Mesodermal cell (in vitro differentiated cells): ENCODE results near the gene ZMIZ1.
"Not testable (repeated sequence)": the region's sequence is repeated elsewhere in the genome, so short reads cannot be mapped to it uniquely, and the experiment has no call there.

ENCODE experiments used
- H3K27ac ChIP-seq: 2 replicates; pipeline ENCODE4 v1.7.0; 2013; ENCODE audit warnings: mild to moderate bottlenecking, low read depth, low read length, moderate library complexity; ENCODE audit not compliant: severe bottlenecking
- H3K36me3 ChIP-seq: 2 replicates; pipeline ENCODE4 v1.7.1; 2013; ENCODE audit warnings: mild to moderate bottlenecking, low read length, moderate library complexity; ENCODE audit not compliant: control insufficient read depth, insufficient read depth
- H3K4me1 ChIP-seq: one replicate; pipeline ENCODE4 v1.7.1; 2013; ENCODE audit warnings: mild to moderate bottlenecking, low read length; ENCODE audit not compliant: insufficient read depth, control insufficient read depth, poor library complexity, severe bottlenecking
- H3K4me3 ChIP-seq: 2 replicates; pipeline ENCODE4 v1.7.0; 2013; ENCODE audit warnings: low read length, control low read depth, mild to moderate bottlenecking; ENCODE audit not compliant: insufficient read depth, poor library complexity, severe bottlenecking; ENCODE audit errors: extremely low read depth
- H3K9me3 ChIP-seq: 2 replicates; pipeline ENCODE4 v1.7.1; 2013; ENCODE audit warnings: mild to moderate bottlenecking, low read length, moderate library complexity; ENCODE audit not compliant: control insufficient read depth
- WGBS, 2 experiments: methylation state at CpG; one replicate each; pipeline ENCODE4 v1.1.5; 2013; ENCODE audit warnings: missing lambda C conversion rate in 2 of 2; ENCODE audit not compliant: insufficient coverage in 2 of 2; 5-methylcytosine and 5-hydroxymethylcytosine counted together

ZMIZ1 gene

DNA sequence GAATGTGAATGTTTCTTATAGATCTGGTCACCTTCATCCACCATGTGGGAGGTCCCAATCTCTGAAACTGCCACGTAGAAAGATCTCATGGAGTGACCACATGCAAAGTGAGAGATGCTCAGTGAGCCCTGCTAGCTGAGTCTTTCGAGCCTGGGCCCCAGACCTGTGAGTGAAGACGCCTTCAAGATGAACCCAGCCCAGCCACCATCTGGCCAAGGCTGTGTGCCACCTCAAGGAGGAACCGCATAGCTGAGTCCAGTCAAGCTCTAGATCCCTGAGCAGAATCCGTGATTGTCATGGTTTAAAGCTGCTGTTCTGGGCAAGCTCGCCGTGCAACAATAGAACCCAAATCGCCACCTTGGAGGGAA, 258.3 kb downstream of the ZMIZ1 start:
- Histone ChIP-seq H3K36me3 (no peaks in the 10 kb centered on the region), H3K27ac (no peak overlapping the region), H3K9me3 (no peaks in the 10 kb centered on the region), H3K4me3 (no peak overlapping the region), H3K4me1 (no peaks in the 10 kb centered on the region)
- WGBS, 2 experiments: 92 to 95% methylated on average over 7 to 8 of the region's 8 CpGs

DNA sequence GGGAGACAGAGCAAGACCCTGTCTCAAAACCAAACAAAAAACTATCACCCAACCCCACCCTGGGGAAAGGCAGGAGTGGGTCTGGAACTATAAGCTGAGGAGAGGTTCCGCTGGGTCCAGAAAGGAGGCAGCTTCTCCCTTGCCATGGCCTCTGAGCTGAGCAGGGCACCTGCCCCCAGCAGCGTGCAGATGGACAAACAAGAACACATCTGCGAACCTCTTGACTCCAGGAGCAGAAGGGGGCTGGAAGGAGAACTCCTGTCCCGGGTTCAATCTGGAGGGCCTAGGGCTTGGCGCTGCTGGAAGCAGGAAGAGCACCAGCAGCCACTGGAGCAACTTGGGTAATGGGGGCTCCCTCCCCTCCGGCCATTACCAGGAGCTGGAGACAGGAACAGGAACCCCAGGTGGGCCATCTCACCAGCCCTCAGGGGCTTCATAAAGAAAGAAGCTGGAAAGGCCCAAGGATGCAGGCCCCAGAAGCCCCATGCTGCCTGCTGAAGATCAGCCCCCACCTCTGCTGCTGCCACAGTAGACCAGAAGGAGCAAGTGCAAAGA, 259.5 kb downstream of the ZMIZ1 start:
- Histone ChIP-seq H3K36me3 (no peaks in the 10 kb centered on the region), H3K4me1 (no peaks in the 10 kb centered on the region), H3K4me3 (no peak overlapping the region), H3K9me3 (no peaks in the 10 kb centered on the region), H3K27ac (no peak overlapping the region)
- WGBS, 2 experiments: 90 to 94% methylated on average over 6 of the region's 6 CpGs

DNA sequence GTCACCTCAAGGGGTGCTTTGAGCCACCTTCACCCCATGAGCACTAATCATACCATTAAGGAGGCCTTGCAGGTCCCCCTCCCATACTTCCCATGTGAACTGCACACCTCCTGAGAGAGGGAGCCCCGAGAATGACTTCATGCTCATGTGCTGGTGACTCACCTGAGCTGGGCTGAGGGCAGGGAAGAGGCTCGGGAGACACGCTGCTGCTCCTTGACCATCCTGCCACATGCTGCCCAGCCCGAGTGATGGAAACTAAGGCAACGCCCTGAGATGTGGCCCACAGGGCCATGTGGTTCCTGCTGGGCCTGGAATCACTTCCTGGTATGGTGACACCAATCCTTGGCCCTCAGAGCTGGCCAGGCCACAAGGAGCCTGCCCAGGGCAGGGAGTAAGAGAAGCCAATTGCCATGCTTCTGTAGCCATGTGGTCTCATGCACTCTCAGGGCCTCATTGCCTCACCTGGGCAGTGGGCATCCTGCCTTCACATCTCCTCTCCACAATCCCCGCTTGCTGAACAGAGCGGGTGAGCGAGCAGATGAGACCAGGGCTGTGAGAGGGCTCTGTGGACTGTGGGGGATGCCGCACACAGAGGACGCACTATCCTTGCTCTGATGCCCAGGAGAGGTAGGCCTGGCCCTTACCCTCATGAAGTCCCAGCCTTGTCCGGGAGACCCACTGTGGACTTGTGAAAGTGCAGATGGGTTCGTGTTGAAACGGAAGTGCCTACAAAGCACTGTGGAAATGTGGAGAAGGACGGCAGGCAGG, 260.2 kb downstream of the ZMIZ1 start:
- H3K4me1 ChIP-seq: no peaks in the 10 kb centered on the region
- no peak overlapping the region for H3K4me3 ChIP-seq
- H3K36me3 ChIP-seq: no peaks in the 10 kb centered on the region
- H3K27ac ChIP-seq: no peak overlapping the region
- 89 to 93% methylated on average over 13 to 14 of the region's 14 CpGs for WGBS, 2 experiments
- no peaks in the 10 kb centered on the region for H3K9me3 ChIP-seq

DNA sequence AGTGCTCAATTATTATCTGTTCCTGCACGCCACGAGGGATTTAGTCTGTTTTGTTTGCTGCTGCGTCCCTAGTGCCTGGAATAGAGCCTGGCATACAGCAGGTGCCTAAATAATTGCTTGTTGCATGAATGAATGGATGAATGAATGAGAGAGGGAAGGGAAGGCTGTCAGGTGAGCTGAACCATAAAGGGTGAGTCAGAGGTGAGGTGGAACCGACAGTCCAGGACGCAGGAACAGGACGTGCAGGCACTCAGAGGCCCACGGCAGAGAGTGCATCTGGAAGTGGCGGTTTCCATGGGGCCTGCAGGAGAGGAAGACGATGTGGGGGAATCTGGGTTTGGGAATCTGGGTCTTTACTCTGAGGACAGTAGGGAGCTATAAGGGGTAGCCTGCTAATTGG, 260.8 kb downstream of the ZMIZ1 start:
- H3K9me3 ChIP-seq: no peaks in the 10 kb centered on the region
- no peak overlapping the region for H3K27ac ChIP-seq
- 93% methylated on average over 8 to 9 of the region's 9 CpGs for WGBS, 2 experiments
- H3K36me3 ChIP-seq: no peaks in the 10 kb centered on the region
- no peaks in the 10 kb centered on the region for H3K4me1 ChIP-seq
- no peak overlapping the region for H3K4me3 ChIP-seq

DNA sequence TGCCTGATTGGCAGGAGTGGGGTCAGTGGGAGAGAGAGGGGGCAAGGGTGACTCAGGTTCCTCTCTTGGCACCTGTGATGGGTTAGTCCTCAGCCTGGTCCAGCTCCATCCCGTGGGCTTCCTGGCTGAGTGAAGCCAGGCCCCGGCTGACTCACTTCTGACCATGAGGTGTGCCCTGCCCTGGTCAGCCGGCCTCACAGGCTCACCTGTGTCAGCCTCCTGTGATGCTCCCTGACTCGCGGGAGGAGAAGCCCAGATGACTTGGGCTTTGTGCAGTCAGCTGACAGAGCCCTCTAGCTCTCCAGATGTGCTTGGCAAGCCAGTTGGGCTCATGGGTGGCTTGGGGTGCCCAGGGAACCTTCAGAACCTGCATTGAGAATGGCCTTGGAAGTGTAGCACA, 262.5 kb downstream of the ZMIZ1 start:
- Histone ChIP-seq H3K27ac (no peak overlapping the region), H3K4me3 (no peak overlapping the region), H3K4me1 (no peaks in the 10 kb centered on the region), H3K9me3 (no peaks in the 10 kb centered on the region), H3K36me3 (no peaks in the 10 kb centered on the region)
- WGBS, 2 experiments: 82 to 94% methylated on average over 4 to 5 of the region's 5 CpGs

DNA sequence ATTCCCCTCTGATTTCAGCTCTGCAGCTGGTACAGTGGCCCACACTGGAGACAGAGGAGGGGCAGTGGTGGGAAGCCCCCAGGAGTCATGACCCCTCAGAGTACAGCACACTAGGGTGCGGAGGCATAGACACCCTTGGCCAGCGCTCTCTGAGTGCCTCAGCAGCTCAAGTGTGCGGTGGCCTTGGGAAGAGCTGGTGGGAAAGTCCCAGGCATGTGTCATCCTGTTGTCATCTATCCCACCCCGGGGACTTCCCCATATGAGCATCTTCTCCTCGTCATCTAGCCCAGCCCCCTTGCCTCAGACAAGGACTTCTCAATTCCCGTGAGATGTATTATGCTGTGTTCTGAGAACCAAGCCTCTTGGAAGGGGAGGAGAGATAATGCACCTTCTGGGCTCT, 262.9 kb downstream of the ZMIZ1 start:
- no peaks in the 10 kb centered on the region for H3K36me3 ChIP-seq
- no peak overlapping the region for H3K4me3 ChIP-seq
- 95 to 96% methylated on average over 3 of the region's 6 CpGs for WGBS, 2 experiments
- no peaks in the 10 kb centered on the region for H3K9me3 ChIP-seq
- H3K4me1 ChIP-seq: no peaks in the 10 kb centered on the region
- no peak overlapping the region for H3K27ac ChIP-seq

DNA sequence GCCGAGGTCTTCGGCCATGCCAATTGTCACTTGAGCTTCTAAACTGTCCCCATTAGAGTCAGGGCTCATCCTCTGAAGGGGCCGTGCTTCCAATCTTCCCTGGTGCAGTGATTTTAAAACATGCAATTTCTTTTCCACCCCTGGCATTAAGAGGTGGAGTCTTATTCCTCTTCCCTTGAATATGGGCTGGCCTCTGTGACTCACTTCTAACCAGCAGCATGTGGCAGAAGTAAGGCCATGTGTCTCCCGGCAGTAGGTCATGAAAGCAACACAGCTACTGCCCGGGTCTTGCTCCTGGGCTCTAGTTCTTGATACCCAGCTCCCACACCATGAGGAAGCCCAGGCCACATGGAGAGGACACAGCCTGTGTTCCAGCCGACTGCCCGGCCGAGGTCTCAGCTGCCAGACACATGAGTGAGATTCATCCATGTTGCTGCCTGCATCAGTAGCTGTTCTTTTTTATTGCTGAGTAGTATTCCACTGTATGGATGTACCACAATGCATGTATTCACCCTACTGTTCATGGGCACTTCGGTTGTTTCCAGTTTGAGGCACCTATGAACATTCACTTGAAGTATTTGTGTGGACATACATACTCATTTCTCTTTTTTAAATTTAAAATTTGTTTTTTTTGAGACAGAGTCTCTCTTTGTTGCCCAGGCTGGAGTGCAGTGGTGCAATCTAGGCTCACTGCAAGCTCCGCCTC, 264.0 kb downstream of the ZMIZ1 start:
- H3K4me3 ChIP-seq, H3K27ac ChIP-seq, H3K9me3 ChIP-seq, H3K4me1 ChIP-seq, H3K36me3 ChIP-seq: not testable (repeated sequence)
- WGBS, 2 experiments: 80 to 100% methylated on average over 1 of the region's 10 CpGs

DNA sequence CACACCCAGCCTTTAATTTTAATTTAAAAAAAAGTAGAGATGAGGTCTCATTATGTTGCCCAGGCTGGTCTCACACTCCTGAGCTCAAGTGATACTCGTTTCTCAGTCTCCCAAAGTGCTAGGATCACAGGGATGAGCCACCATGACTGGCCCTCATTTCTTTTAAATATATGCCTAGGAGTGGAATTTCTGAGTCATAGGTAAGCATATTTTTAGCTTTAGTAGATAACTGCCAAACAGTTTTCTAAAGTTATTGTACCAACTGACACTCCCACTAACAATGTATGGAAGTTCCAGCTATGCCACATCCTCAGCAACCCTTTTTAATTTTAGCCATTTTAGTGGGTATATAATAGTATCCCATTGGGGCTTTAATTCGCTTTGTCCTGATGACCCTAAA, 264.7 kb downstream of the ZMIZ1 start:
- 80% methylated on average over 1 of the region's 2 CpGs; no CpG with 5 or more reads in 1 of the 2 experiments for WGBS, 2 experiments
- H3K27ac ChIP-seq: no peak overlapping the region
- H3K4me1 ChIP-seq: no peaks in the 10 kb centered on the region

DNA sequence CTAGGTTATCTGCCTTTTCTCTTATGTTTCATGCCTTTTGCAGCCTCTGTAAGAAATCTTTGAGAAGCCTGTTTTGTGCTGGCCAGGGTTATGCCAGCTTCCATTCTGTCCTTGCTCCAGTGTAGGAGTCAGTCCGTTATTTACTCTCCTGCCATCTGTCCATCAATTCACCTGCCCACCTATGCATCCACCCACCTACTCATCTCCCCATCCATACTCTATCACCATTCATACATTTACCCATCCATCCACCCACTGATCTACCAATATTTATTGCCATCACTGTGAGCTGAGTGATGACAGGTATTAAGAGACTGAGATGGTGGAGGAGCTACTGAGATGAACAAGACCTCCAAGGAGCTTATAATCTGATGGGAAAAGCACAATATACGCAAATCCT, 265.8 kb downstream of the ZMIZ1 start:
- no peak overlapping the region for H3K27ac ChIP-seq
- no peaks in the 10 kb centered on the region for H3K9me3 ChIP-seq
- 88 to 89% methylated on average over 1 to 2 of the region's 2 CpGs for WGBS, 2 experiments

More for the DNA sequence above, 264.7 kb downstream of the ZMIZ1 start:
- H3K4me3 ChIP-seq: no peak overlapping the region
- no peaks in the 10 kb centered on the region for H3K36me3 ChIP-seq
- no peaks in the 10 kb centered on the region for H3K9me3 ChIP-seq

DNA sequence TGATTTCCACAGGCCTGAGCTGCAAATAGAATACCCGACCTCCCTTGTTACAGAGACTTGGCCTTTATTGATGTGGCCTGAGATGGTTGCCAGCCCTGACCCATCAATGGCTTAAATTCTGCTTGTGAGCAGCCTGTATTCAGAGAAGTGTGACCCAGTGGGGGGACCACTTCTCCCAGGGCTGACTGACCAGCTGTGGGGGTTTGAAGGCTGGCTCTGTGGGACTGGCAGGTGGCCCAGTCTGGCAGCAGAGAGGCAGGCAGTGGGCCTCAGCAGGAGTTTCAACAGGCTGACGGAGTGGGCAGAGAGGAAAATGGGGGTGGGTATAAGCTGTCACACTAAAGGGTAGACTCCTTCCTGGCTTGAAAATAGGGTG, 266.3 kb downstream of the ZMIZ1 start:
- Histone ChIP-seq H3K4me3 (no peak overlapping the region), H3K9me3 (no peaks in the 10 kb centered on the region), H3K27ac (no peak overlapping the region), H3K36me3 (no peaks in the 10 kb centered on the region), H3K4me1 (no peaks in the 10 kb centered on the region)
- 78 to 90% methylated on average over 1 to 2 of the region's 2 CpGs for WGBS, 2 experiments

More for the DNA sequence above, 265.8 kb downstream of the ZMIZ1 start:
- Histone ChIP-seq H3K4me1 (no peaks in the 10 kb centered on the region), H3K36me3 (no peaks in the 10 kb centered on the region), H3K4me3 (no peak overlapping the region)
